Pancreas (tissue), 10 donors: Measurements from ENCODE around the gene NDUFAF7. TPM values are rescaled to one million over a fixed set of nuclear protein-coding genes. Genes with fewer than 3 reads are reported as not detected.

Experiments
- ATAC-seq, 4 donors: fragments of 200-7000 bp; cut with Tn5 transposase; one replicate each; pipeline versions ENCODE4 v1.8.0 to v1.9.1; 2020; ENCODE audit warnings: mild to moderate bottlenecking in 4 of 4, moderate library complexity in 4 of 4
- DNase-seq, 6 donors: peaks; one replicate each; pipeline ENCODE4 v3.0.0-alpha.2; 2020
- FAIRE-seq: peaks from 2 replicates; lab custom pipeline; 2012; peaks lifted over from hg19 to GRCh38; lab: Jason Lieb, UNC
- H3K27ac ChIP-seq, 4 donors: fragments of 200-600 bp; sonication (generic); 1 replicate in 3 of 4; 2 replicates in 1 of 4; pipeline versions ENCODE4 v1.5.0 to v1.8.0; 2020
- H3K27me3 ChIP-seq, 4 donors: fragments of 200-600 bp; one replicate each; pipeline ENCODE4 v1.8.0; 2021
- H3K36me3 ChIP-seq, 3 donors: fragments of 200-600 bp; sonication (generic) in 1 of 3; one replicate each; pipeline versions ENCODE4 v1.5.0 to v1.8.0; 2020 to 2021
- H3K4me1 ChIP-seq, 3 donors: fragments of 200-600 bp; one replicate each; pipeline ENCODE4 v1.8.0; 2021
- H3K4me3 ChIP-seq, 4 donors: fragments of 200-600 bp; sonication (generic) in 2 of 4; one replicate each; pipeline versions ENCODE4 v1.5.0 to v1.8.0; 2020 to 2021
- H3K9me3 ChIP-seq, 4 donors: fragments of 200-600 bp; one replicate each; pipeline ENCODE4 v1.8.0; 2021
- CTCF ChIP-seq, 4 donors: fragments of 200-600 bp; sonication (generic) in 3 of 4; IDR thresholded peaks; one replicate each; pipeline versions ENCODE4 v1.5.0 to v1.8.0; 2021; ENCODE audit warnings: antibody characterized with exemption in 4 of 4
- WGBS, 2 donors: extraction: QIAGEN DNeasy Blood & Tissue Kit; methylation state at CpG; one replicate each; pipeline ENCODE4 v1.1.7; 2013; 5-methylcytosine and 5-hydroxymethylcytosine counted together
- intact Hi-C, 3 donors: fragments of 100-400 bp; cut with DNase I; formaldehyde crosslinking; loops; one replicate each; pipeline versions ENCODE4 v1.11.1 to v1.14.2; 2022
- polyA plus RNA-seq, 2 donors: library from polyadenylated mRNA; stranded (reverse); fragments of 200-250 nt; gene quantifications; one replicate each; pipeline ENCODE4 v1.2.3, GENCODE V29; 2013
- total RNA-seq, 6 donors: library from RNA; stranded (reverse); fragmentation: NEBNext Ultra II Directional in 4 of 6; extraction: Animal tissue kit (Norgen Biotek cat#: 25700) in 4 of 6; gene quantifications; one replicate each; pipeline versions ENCODE4 v1.2.1 to v1.2.4, GENCODE V29; 2021 to 2023
- donor health status: healthy with polysubstance abuse.
- donor health status: DM: no; HTN: no; CAD: no; lungs with moderate emphysema.
- donor health status: DM: no; HTN: no; CAD: no.
- donor health status: control.
- donor health status: control.
- donor health status: Bipolar disorder and iron deficiency.
- donor health status: DM: yes; HTN: yes; CAD: no.
- donor health status: DM: no; HTN: no; CAD: no.
- donor health status: DM: no; HTN: no; CAD: no.
- donor health status: DM: yes; HTN: yes; CAD: no.

Gene NDUFAF7
- total and polyA plus RNA-seq, 8 donors = 4.7 to 20.0 (median 7.5) TPM

- FAIRE-seq (peak; percentile 5), ATAC-seq (no peak), DNase-seq (no peak)
- H3K36me3 ChIP-seq = peaks cover 0 to 4% (median 3%) of the 10 kb centered on the region in 3 donors
- H3K9me3 ChIP-seq = no peaks in the 10 kb centered on the region
- H3K27me3 ChIP-seq = no peaks in the 10 kb centered on the region
- H3K4me3 ChIP-seq = no peak overlapping the region
- H3K27ac ChIP-seq = no peak overlapping the region
- WGBS, 2 donors = 72 to 76% methylated on average over 2 of the region's 2 CpGs
- intact Hi-C loops = no loop called here
- no peak for TF ChIP-seq CTCF (IDR thresholded peaks at IDR 0.05)
- H3K4me1 ChIP-seq = no peaks in the 10 kb centered on the region
Observed at GRCh38 chr2:37276291-37276690, 44.8 kb downstream of the NDUFAF7 start.

- Histone ChIP-seq H3K36me3 (peaks cover 0 to 9% (median 0%) of the 10 kb centered on the region in 3 donors), H3K4me1 (no peaks in the 10 kb centered on the region), H3K27me3 (no peaks in the 10 kb centered on the region), H3K9me3 (no peaks in the 10 kb centered on the region), H3K27ac (no peak overlapping the region), H3K4me3 (no peak overlapping the region)
- WGBS, 2 donors = 84 to 89% methylated on average over 1 of the region's 1 CpG
- no peak for TF ChIP-seq CTCF (IDR thresholded peaks at IDR 0.05)
- DNase-seq = no peak
- no peak for FAIRE-seq
- intact Hi-C loops = no loop called here
- ATAC-seq = no peak
Observed at GRCh38 chr2:37281916-37282315, 50.5 kb downstream of the NDUFAF7 start.

- H3K27ac ChIP-seq = no peak overlapping the region
- ATAC-seq = no peak
- H3K27me3 ChIP-seq = no peaks in the 10 kb centered on the region
- peaks cover 0 to 9% (median 0%) of the 10 kb centered on the region in 3 donors for H3K36me3 ChIP-seq
- no peak for TF ChIP-seq CTCF (IDR thresholded peaks at IDR 0.05)
- no peaks in the 10 kb centered on the region for H3K4me1 ChIP-seq
- H3K4me3 ChIP-seq = no peak overlapping the region
- DNase-seq = no peak
- no peak for FAIRE-seq
- WGBS, 2 donors = 94 to 95% methylated on average over 2 of the region's 2 CpGs
- no peaks in the 10 kb centered on the region for H3K9me3 ChIP-seq
- intact Hi-C loops = no loop called here
Observed at GRCh38 chr2:37282746-37283145, 51.3 kb downstream of the NDUFAF7 start.

- TF ChIP-seq CTCF (IDR thresholded peaks at IDR 0.05) = no peak
- Histone ChIP-seq H3K36me3 (peaks cover 0 to 9% (median 0%) of the 10 kb centered on the region in 3 donors), H3K9me3 (no peaks in the 10 kb centered on the region), H3K4me3 (no peak overlapping the region), H3K27me3 (no peaks in the 10 kb centered on the region), H3K4me1 (no peaks in the 10 kb centered on the region), H3K27ac (no peak overlapping the region)
- no peak for DNase-seq
- intact Hi-C loops = no loop called here
- no peak for FAIRE-seq
- WGBS, 2 donors = 96 to 97% methylated on average over 2 of the region's 2 CpGs
- no peak for ATAC-seq
Observed at GRCh38 chr2:37283207-37283606, 51.7 kb downstream of the NDUFAF7 start.

GRCh38 chr2:37284381-37284780, 52.9 kb downstream of the NDUFAF7 start:
- H3K4me1 ChIP-seq = no peaks in the 10 kb centered on the region
- H3K27ac ChIP-seq = no peak overlapping the region
- peaks cover 0 to 9% (median 0%) of the 10 kb centered on the region in 3 donors for H3K36me3 ChIP-seq
- ATAC-seq = no peak
- intact Hi-C loops = no loop called here
- TF ChIP-seq CTCF (IDR thresholded peaks at IDR 0.05) = no peak
- DNase-seq = no peak
- FAIRE-seq = peak; percentile 34
- H3K4me3 ChIP-seq = no peak overlapping the region
- no peaks in the 10 kb centered on the region for H3K27me3 ChIP-seq
- no peaks in the 10 kb centered on the region for H3K9me3 ChIP-seq
